ENCODE measurements around the gene GAK.

DNA sequence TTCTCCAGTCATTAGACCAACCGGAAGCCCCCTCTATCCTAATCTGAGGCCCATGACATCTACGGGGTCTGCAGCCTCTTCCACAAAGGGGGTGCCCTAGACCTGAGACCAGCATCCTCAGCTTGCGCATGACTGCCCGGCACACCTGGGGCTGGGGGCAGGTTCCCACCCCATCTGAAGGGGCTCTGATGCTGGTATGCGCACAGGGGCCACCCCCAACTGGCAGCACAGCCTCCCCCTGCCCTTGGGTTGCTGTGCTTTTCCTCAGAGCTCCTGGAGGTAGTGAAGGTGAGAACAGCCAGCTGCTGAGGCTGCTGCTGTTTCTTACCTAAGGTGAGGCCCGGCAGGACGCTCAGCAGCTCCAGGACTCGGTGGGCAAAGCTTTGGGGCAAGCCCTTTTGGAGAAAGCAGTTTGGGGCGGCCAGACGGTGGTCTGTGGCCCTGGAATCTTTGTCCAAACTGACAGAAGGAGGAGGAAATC lies 87.3 kb downstream of the GAK start:
- TF ChIP-seq SMC3 (conservative IDR thresholded peaks at IDR 0.05; ENCODE audit: poor library complexity) (no peak), EP300 (conservative IDR thresholded peaks at IDR 0.05; ENCODE audit: poor library complexity, severe bottlenecking) (no peak), RAD21 (conservative IDR thresholded peaks at IDR 0.05) (no peak), POLR2AphosphoS5 (IDR thresholded peaks at IDR 0.05) (no peak), TAF1 (IDR thresholded peaks at IDR 0.05; ENCODE audit: low read depth) (no peak)
- TF ChIP-seq, protein P1, sequence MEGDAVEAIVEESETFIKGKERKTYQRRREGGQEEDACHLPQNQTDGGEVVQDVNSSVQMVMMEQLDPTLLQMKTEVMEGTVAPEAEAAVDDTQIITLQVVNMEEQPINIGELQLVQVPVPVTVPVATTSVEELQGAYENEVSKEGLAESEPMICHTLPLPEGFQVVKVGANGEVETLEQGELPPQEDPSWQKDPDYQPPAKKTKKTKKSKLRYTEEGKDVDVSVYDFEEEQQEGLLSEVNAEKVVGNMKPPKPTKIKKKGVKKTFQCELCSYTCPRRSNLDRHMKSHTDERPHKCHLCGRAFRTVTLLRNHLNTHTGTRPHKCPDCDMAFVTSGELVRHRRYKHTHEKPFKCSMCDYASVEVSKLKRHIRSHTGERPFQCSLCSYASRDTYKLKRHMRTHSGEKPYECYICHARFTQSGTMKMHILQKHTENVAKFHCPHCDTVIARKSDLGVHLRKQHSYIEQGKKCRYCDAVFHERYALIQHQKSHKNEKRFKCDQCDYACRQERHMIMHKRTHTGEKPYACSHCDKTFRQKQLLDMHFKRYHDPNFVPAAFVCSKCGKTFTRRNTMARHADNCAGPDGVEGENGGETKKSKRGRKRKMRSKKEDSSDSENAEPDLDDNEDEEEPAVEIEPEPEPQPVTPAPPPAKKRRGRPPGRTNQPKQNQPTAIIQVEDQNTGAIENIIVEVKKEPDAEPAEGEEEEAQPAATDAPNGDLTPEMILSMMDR (IDR thresholded peaks at IDR 0.05; ENCODE audit: poor library complexity, severe bottlenecking): no peak
